ENCODE measurements around the gene HIP1.
"Not testable (repeated sequence)": the region's sequence is repeated elsewhere in the genome, so short reads cannot be mapped to it uniquely, and the experiment has no call there.

The HIP1 gene

GRCh38 chr7:75717746-75718145, 21.0 kb downstream of the HIP1 start:
- not testable (repeated sequence) for DNase-seq

- no peak for DNase-seq
Observed at GRCh38 chr7:75716992-75717626, 21.6 kb downstream of the HIP1 start.

- no peak for DNase-seq
Observed at GRCh38 chr7:75715864-75716263, 22.9 kb downstream of the HIP1 start.

- no peak for DNase-seq
Observed at GRCh38 chr7:75712517-75713361, 26.0 kb downstream of the HIP1 start.

- DNase-seq, result peak in 1 of 56 donors; percentile 2
Observed at GRCh38 chr7:75711656-75712514, 26.9 kb downstream of the HIP1 start.

- DNase-seq, result no peak
Observed at GRCh38 chr7:75711076-75711475, 27.7 kb downstream of the HIP1 start.

- no peak for DNase-seq
Observed at GRCh38 chr7:75704928-75705327, 33.8 kb downstream of the HIP1 start.

- no peak for DNase-seq
Observed at GRCh38 chr7:75702515-75702914, 36.2 kb downstream of the HIP1 start.

GRCh38 chr7:75699993-75700392, 38.7 kb downstream of the HIP1 start:
- no peak for DNase-seq

- no peak for DNase-seq
Observed at GRCh38 chr7:75698358-75698757, 40.4 kb downstream of the HIP1 start.

- no peak for DNase-seq
Observed at GRCh38 chr7:75696263-75697037, 42.3 kb downstream of the HIP1 start.

- DNase-seq, result no peak
Observed at GRCh38 chr7:75694638-75695399, 43.9 kb downstream of the HIP1 start.

GRCh38 chr7:75693668-75694067, 45.1 kb downstream of the HIP1 start:
- DNase-seq, result not testable (repeated sequence)

GRCh38 chr7:75691793-75692543, 46.8 kb downstream of the HIP1 start:
- DNase-seq, result no peak

GRCh38 chr7:75690121-75690523, 48.6 kb downstream of the HIP1 start:
- no peak for DNase-seq

GRCh38 chr7:75689246-75690099, 49.3 kb downstream of the HIP1 start:
- peak in 1 of 56 donors; percentile 18 for DNase-seq

- peak in 55 of 56 donors; percentile 23 to 94 (median 85) for DNase-seq
Observed at GRCh38 chr7:75688200-75689136, 50.3 kb downstream of the HIP1 start.

All from amygdala (tissue), 56 donors.